Upper lobe of left lung (tissue), 4 donors: Measurements from ENCODE around the gene CALCR.

Experiments used
- CTCF ChIP-seq, 6 experiments: fragments of 450-650 bp in 4 of 6; fragments of 200-600 bp in 2 of 6; sonication (generic) in 2 of 6; IDR thresholded peaks; one replicate each; pipeline ENCODE4 v1.5.1; 2016 to 2019; ENCODE audit warnings: antibody characterized with exemption in 6 of 6
- EP300 ChIP-seq, 4 donors: sonication (generic); formaldehyde crosslinking; IDR thresholded peaks; one replicate each; pipeline ENCODE4 v1.5.1; 2017; ENCODE audit warnings: antibody characterized with exemption in 4 of 4, control low read depth in 2 of 4
- POLR2A ChIP-seq, 4 donors: fragments of 450-650 bp; IDR thresholded peaks; one replicate each; pipeline ENCODE4 v1.5.1; 2016 to 2017; ENCODE audit warnings: antibody characterized with exemption in 4 of 4, mild to moderate bottlenecking in 2 of 4
- POLR2AphosphoS5 ChIP-seq, 2 donors: sonication (generic); formaldehyde crosslinking; IDR thresholded peaks; one replicate each; pipeline ENCODE4 v1.5.1; 2017; ENCODE audit warnings: antibody characterized with exemption in 2 of 2

- no peak for TF ChIP-seq POLR2A (IDR thresholded peaks at IDR 0.05)
- TF ChIP-seq CTCF (IDR thresholded peaks at IDR 0.05): no peak
- TF ChIP-seq POLR2AphosphoS5 (IDR thresholded peaks at IDR 0.05): no peak
- TF ChIP-seq EP300 (IDR thresholded peaks at IDR 0.05): no peak
Measured at GRCh38 chr7:93579431-93579830, 4.9 kb upstream of the CALCR start.
